OCI-LY7 (cell line): ENCODE data around the gene SOD3.

Experiments used
- CTCF ChIP-seq: fragments of 200-600 bp; sonication (generic); conservative IDR thresholded peaks from 2 replicates; pipeline ENCODE4 v1.5.1; 2014; ENCODE audit warnings: mild to moderate bottlenecking, antibody characterized with exemption, low read length, moderate library complexity, mixed read lengths
- EZH2phosphoT487 ChIP-seq: fragments of 200-600 bp; sonication (generic); IDR thresholded peaks from 2 replicates; pipeline ENCODE4 v1.6.1; 2018; ENCODE audit warnings: low read depth, borderline replicate concordance, mild to moderate bottlenecking, mixed run types, antibody characterized with exemption, low read length, moderate library complexity, mixed read lengths

GRCh38 chr4:24837781-24838180 is 42.4 kb downstream of the SOD3 start:
- TF ChIP-seq CTCF (no peak), EZH2phosphoT487 (no peak)
